SK-N-SH treated with all-trans-retinoic acid at 6 μM for 48 hours (cell line): ENCODE data around the gene ZFAND3.

Experiments
- PPARA ChIP-seq: fragments of 250-450 bp; sonication (Bioruptor Pico); IDR thresholded peaks from 2 replicates; pipeline ENCODE4 v1.5.0; 2020; ENCODE audit warnings: mild to moderate bottlenecking, borderline replicate concordance
- TCF4 ChIP-seq: fragments of 250-450 bp; sonication (Bioruptor Pico); IDR thresholded peaks from 2 replicates; pipeline ENCODE4 v1.8.0; 2021; ENCODE audit warnings: mild to moderate bottlenecking, moderate library complexity, borderline replicate concordance
- TSHZ2 ChIP-seq: fragments of 250-450 bp; sonication (Bioruptor Pico); IDR thresholded peaks from 2 replicates; pipeline ENCODE4 v1.5.0; 2020; ENCODE audit warnings: mild to moderate bottlenecking, moderate library complexity
- ZNF565 ChIP-seq: fragments of 450-650 bp; formaldehyde crosslinking; conservative IDR thresholded peaks from 2 replicates; pipeline ENCODE4 v1.5.0; 2020; ENCODE audit warnings: low read depth, mild to moderate bottlenecking, moderate library complexity

GRCh38 chr6:37822851-37823682, 3.5 kb downstream of the ZFAND3 start:
- TF ChIP-seq TSHZ2 (CRISPR knock-in tag) (no peak), PPARA (CRISPR knock-in tag) (no peak), TCF4 (CRISPR knock-in tag) (no peak), ZNF565 (CRISPR knock-in tag) (no peak)
